HepG2 (cell line): ENCODE results near the gene FBXO41. TPM values are rescaled to one million over a fixed set of nuclear protein-coding genes. Genes with fewer than 3 reads are reported as not detected.
A peak's percentile ranks its signal among the peaks of the same experiment; 100 is the strongest.

ENCODE experiments used
- ATAC-seq: fragments of 200-7000 bp; cut with Tn5 transposase; 3 replicates; pipeline ENCODE4 v1.9.1; 2020; ENCODE audit warnings: mild to moderate bottlenecking, moderate library complexity
- BruUV-seq: library from RNA; stranded (reverse); fragments of 400-500 nt; replicated peaks from 2 replicates; lab custom pipeline; 2021; lab: Mats Ljungman, UMichigan
- CTCF ChIA-PET: fragments of 300-600 bp; formaldehyde crosslinking; extraction: SDS; loops from one replicate; lab custom pipeline; 2021; ENCODE audit warnings: low total read pairs, inconsistent platforms, low intra/inter-chr PET ratio; lab: Yijun Ruan, JAX
- POLR2A ChIA-PET: fragments of 350-600 bp; sonication (Branson Sonifier 250); formaldehyde crosslinking; loops from one replicate; lab custom pipeline; 2020; ENCODE audit warnings: antibody characterized with exemption, inconsistent platforms; lab: Yijun Ruan, JAX
- DNase-seq: peaks from one replicate; pipeline ENCODE4 v3.0.0-alpha.2; 2015; ENCODE audit warnings: low spot score
- FAIRE-seq: peaks from 3 replicates; lab custom pipeline; 2011; peaks lifted over from hg19 to GRCh38; lab: Jason Lieb, UNC
- H2AFZ ChIP-seq: one replicate; pipeline ENCODE4 v1.6.1; 2011; ENCODE audit warnings: low read length, inconsistent platforms
- H3K27ac ChIP-seq: fragments of 300-600 bp; 3 replicates; pipeline ENCODE4 v1.8.0; 2011; ENCODE audit warnings: mixed run types, mild to moderate bottlenecking, mixed read lengths, low read length, inconsistent platforms; ENCODE audit not compliant: insufficient read depth; ENCODE audit errors: extremely low read length
- H3K27me3 ChIP-seq, 2 experiments: fragments of 200-600 bp in 1 of 2; 2 replicates in 1 of 2; 3 replicates in 1 of 2; pipeline versions ENCODE4 v1.6.0 to v1.8.0; 2011; ENCODE audit warnings: low read length in 2 of 2, mild to moderate bottlenecking in 2 of 2, moderate library complexity in 2 of 2, inconsistent platforms in 1 of 2; ENCODE audit not compliant: insufficient read depth in 2 of 2, control insufficient read depth in 1 of 2
- H3K36me3 ChIP-seq, 2 experiments: fragments of 200-600 bp in 1 of 2; replicated peaks in 1 of 2; 2 replicates in 1 of 2; 3 replicates in 1 of 2; pipeline versions ENCODE4 v1.5.1 to v1.8.0; 2011; ENCODE audit warnings: low read length in 2 of 2, inconsistent platforms in 1 of 2; ENCODE audit not compliant: insufficient read depth in 2 of 2, control insufficient read depth in 1 of 2
- H3K4me1 ChIP-seq: 2 replicates; pipeline ENCODE4 v1.5.1; 2012; ENCODE audit warnings: low read length, inconsistent platforms; ENCODE audit not compliant: insufficient read depth
- H3K4me2 ChIP-seq: 2 replicates; pipeline ENCODE4 v1.6.0; 2011; ENCODE audit warnings: low read depth, low read length, inconsistent platforms
- H3K4me3 ChIP-seq, 3 experiments: fragments of 200-600 bp in 1 of 3; sonication (generic), shearing (Covaris generic) in 1 of 3; replicated peaks in 1 of 3; 2 replicates each; pipeline ENCODE4 v1.5.1; 2011 to 2016; ENCODE audit warnings: low read length in 3 of 3, inconsistent platforms in 2 of 3, low read depth in 2 of 3, mild to moderate bottlenecking in 2 of 3, control low read depth in 1 of 3, mixed read lengths in 1 of 3; ENCODE audit not compliant: insufficient read depth in 1 of 3
- H3K79me2 ChIP-seq: one replicate; pipeline ENCODE4 v1.6.1; 2011; ENCODE audit warnings: low read length, inconsistent platforms; ENCODE audit not compliant: insufficient read depth
- H3K9ac ChIP-seq: 2 replicates; pipeline ENCODE4 v1.6.0; 2011; ENCODE audit warnings: mild to moderate bottlenecking, low read depth, low read length, inconsistent platforms; ENCODE audit not compliant: insufficient read depth
- H3K9me3 ChIP-seq: 2 replicates; pipeline ENCODE4 v1.5.1; 2012; ENCODE audit warnings: mild to moderate bottlenecking, low read length
- H4K20me1 ChIP-seq: 2 replicates; pipeline ENCODE4 v1.6.0; 2011; ENCODE audit warnings: inconsistent platforms, mild to moderate bottlenecking, low read length, moderate library complexity; ENCODE audit not compliant: insufficient read depth
- MIER3 ChIP-seq: IDR thresholded peaks from 2 replicates; pipeline ENCODE4 v1.6.1; 2016; ENCODE audit warnings: missing compliant biosample characterization, borderline replicate concordance
- MIXL1 ChIP-seq: IDR thresholded peaks from 2 replicates; pipeline ENCODE4 v1.6.1; 2016
- MTF2 ChIP-seq: sonication (generic); formaldehyde crosslinking; IDR thresholded peaks from 2 replicates; pipeline ENCODE4 v1.5.0; 2020; ENCODE audit warnings: missing genetic modification reagents, borderline replicate concordance
- MYPOP ChIP-seq: sonication (generic); formaldehyde crosslinking; IDR thresholded peaks from 2 replicates; pipeline ENCODE4 v1.8.1; 2023; ENCODE audit warnings: mild to moderate bottlenecking, moderate library complexity, missing genetic modification reagents
- NFKB2 ChIP-seq: sonication (generic); formaldehyde crosslinking; IDR thresholded peaks from 2 replicates; pipeline ENCODE4 v1.4.0; 2020; ENCODE audit warnings: missing genetic modification reagents, borderline replicate concordance
- PBX3 ChIP-seq: sonication (generic); formaldehyde crosslinking; IDR thresholded peaks from 2 replicates; pipeline ENCODE4 v1.8.1; 2023; ENCODE audit warnings: missing genetic modification reagents, inconsistent platforms, borderline replicate concordance
- POGZ ChIP-seq: sonication (generic); formaldehyde crosslinking; IDR thresholded peaks from 2 replicates; pipeline ENCODE4 v1.4.0; 2020; ENCODE audit warnings: mild to moderate bottlenecking, missing genetic modification reagents
- RBM39 ChIP-seq: fragments of 200-400 bp; formaldehyde crosslinking; IDR thresholded peaks from one replicate; pipeline ENCODE4 v1.6.1; 2018; ENCODE audit warnings: antibody characterized with exemption, mild to moderate bottlenecking, low read depth, low read length; ENCODE audit not compliant: poor library complexity, severe bottlenecking
- RERE ChIP-seq: IDR thresholded peaks from 2 replicates; pipeline ENCODE4 v1.6.1; 2016; ENCODE audit warnings: low read depth, missing genetic modification reagents, missing compliant biosample characterization
- RFXAP ChIP-seq: sonication (generic); formaldehyde crosslinking; IDR thresholded peaks from 2 replicates; pipeline ENCODE4 v1.4.0; 2020; ENCODE audit warnings: missing genetic modification reagents, borderline replicate concordance
- SOX5 ChIP-seq: IDR thresholded peaks from 2 replicates; pipeline ENCODE4 v1.6.1; 2016; ENCODE audit warnings: borderline replicate concordance
- YEATS4 ChIP-seq: sonication (generic); formaldehyde crosslinking; IDR thresholded peaks from 2 replicates; pipeline ENCODE4 v1.4.0; 2020; ENCODE audit warnings: missing genetic modification reagents, borderline replicate concordance
- ZFY ChIP-seq: sonication (generic); formaldehyde crosslinking; IDR thresholded peaks from 2 replicates; pipeline ENCODE4 v1.4.0; 2020; ENCODE audit warnings: missing genetic modification reagents
- ZNF24 ChIP-seq: fragments of 450-650 bp; IDR thresholded peaks from 2 replicates; pipeline ENCODE4 v1.6.1; 2017; ENCODE audit warnings: antibody characterized with exemption, mild to moderate bottlenecking
- ZNF570 ChIP-seq: sonication (generic); formaldehyde crosslinking; IDR thresholded peaks from 2 replicates; pipeline ENCODE4 v1.4.0; 2020; ENCODE audit warnings: mild to moderate bottlenecking, missing genetic modification reagents, borderline replicate concordance
- ZNF777 ChIP-seq: sonication (generic); formaldehyde crosslinking; IDR thresholded peaks from 2 replicates; pipeline ENCODE4 v1.4.0; 2020; ENCODE audit warnings: missing genetic modification reagents
- WGBS: methylation state at CpG from one replicate; pipeline ENCODE4 v1.1.6; 2017; ENCODE audit warnings: low lambda C conversion rate; 5-methylcytosine and 5-hydroxymethylcytosine counted together
- in situ Hi-C: cut with HindIII; loops from 2 replicates; pipeline ENCODE4 v1.10.0; 2017; ENCODE audit warnings: low pct_unique_long_range_greater_than_20kb; ENCODE audit not compliant: extremely low pct_ligation_motif_present
- intact Hi-C: fragments of 100-400 bp; cut with micrococcal nuclease; formaldehyde crosslinking; loops from one replicate; pipeline ENCODE4 v1.10.0; 2022; ENCODE audit not compliant: unreplicated experiment
- polyA plus RNA-seq, 8 experiments: library from polyadenylated mRNA; depleted of rRNA in 3 of 8; stranded (reverse) in 7 of 8; unstranded in 1 of 8; fragments of >200 nt; fragmentation: Illumina TruSeq in 4 of 8; extraction: Trizol in 4 of 8; gene quantifications; 2 replicates each; pipeline versions ENCODE4 v1.2.1 to v1.2.3, GENCODE V29; 2011 to 2016; ENCODE audit warnings: low read depth in 4 of 8, missing spikeins in 1 of 8, mixed read lengths in 1 of 8; ENCODE audit not compliant: insufficient read depth in 1 of 8
- total RNA-seq, 5 experiments: library from RNA; depleted of rRNA; stranded (reverse); fragments of >200 nt; fragmentation: Illumina TruSeq; extraction: Trizol; gene quantifications; 2 replicates each; pipeline ENCODE4 v1.2.3, GENCODE V29; 2016; ENCODE audit warnings: low read depth in 1 of 5

Gene FBXO41
- total and polyA plus RNA-seq, 2 of the 13 experiments (the other 11 are each of a cell fraction or from before 2014, with no cell fraction given): 4.2 to 10.3 TPM

- peak; percentile 36 for ATAC-seq
- no peaks in the 10 kb centered on the region for H3K9me3 ChIP-seq
- in situ Hi-C loops: no loop called here
- no peak for FAIRE-seq
- peaks cover 9 to 63% of the 10 kb centered on the region in 2 experiments; a peak in 4 of 5 replicates for H3K27me3 ChIP-seq
- no peak for DNase-seq
- no peaks in the 10 kb centered on the region for H3K79me2 ChIP-seq
- CTCF ChIA-PET: no interaction called here
- POLR2A ChIA-PET: interaction anchor here (1.5 kb wide), 1 partner anchor 80 kb away, joined by 3 read pairs; no protein-coding TSS in a partner anchor
- H3K4me2 ChIP-seq: peak overlapping the region; percentile 86
- peak overlapping the region; percentile 42 to 66 (median 59) for H3K4me3 ChIP-seq
- H3K36me3 ChIP-seq: no peaks in the 10 kb centered on the region
- intact Hi-C loops: no loop called here
- no TSS peak for BruUV-seq
- no peak overlapping the region for H3K9ac ChIP-seq
- H3K4me1 ChIP-seq: peaks cover 8% of the 10 kb centered on the region; the same call in 1 of the 2 replicates
- no peak overlapping the region for H3K27ac ChIP-seq
- peaks cover 2% of the 10 kb centered on the region; the same call in 1 of the 2 replicates for H4K20me1 ChIP-seq
- WGBS: 14% methylated on average over 37 of the region's 64 CpGs
- H2AFZ ChIP-seq: no peak overlapping the region
- TF ChIP-seq MYPOP (CRISPR knock-in tag) (peak; percentile 75), ZNF777 (CRISPR knock-in tag) (peak; percentile 53; the same call in 1 of the 2 replicates), YEATS4 (CRISPR knock-in tag) (0 out of 2 replicates have a peak, but pooled peaks have one; percentile 45), MTF2 (CRISPR knock-in tag) (peak; percentile 26; the same call in 1 of the 2 replicates), SOX5 (CRISPR knock-in tag) (no peak), ZNF570 (CRISPR knock-in tag) (no peak), RERE (CRISPR knock-in tag) (no peak), RBM39 (peak; percentile 7), ZNF24 (no peak), RFXAP (CRISPR knock-in tag) (0 out of 2 replicates have a peak, but pooled peaks have one; percentile 64), PBX3 (CRISPR knock-in tag) (no peak), ZFY (CRISPR knock-in tag) (peak; percentile 7; the same call in 1 of the 2 replicates), POGZ (CRISPR knock-in tag) (no peak), MIXL1 (no peak), NFKB2 (peak; percentile 40; the same call in 1 of the 2 replicates), MIER3 (CRISPR knock-in tag) (no peak)
These were observed 8.7 kb upstream of the FBXO41 start for GRCh38 chr2:73292906-73293533.
